GM10847 (cell line): Measurements from ENCODE around the gene USP51.

Experiments
- POLR2A ChIP-seq: IDR thresholded peaks from 2 replicates; pipeline ENCODE4 v1.6.1; 2011; ENCODE audit not compliant: insufficient read length; ENCODE audit errors: extremely low read depth

The USP51 gene

GRCh38 chrX:55451141-55451540, 38.5 kb downstream of the USP51 start:
- no peak for TF ChIP-seq POLR2A

- TF ChIP-seq POLR2A = no peak
Observed at GRCh38 chrX:55450259-55450658, 39.4 kb downstream of the USP51 start.
